ACC112 (cell line): ENCODE results near the gene ARRB1.

Source experiments
- H2AFZ ChIP-seq: fragments of 200-600 bp; sonication (generic); one replicate; pipeline ENCODE4 v1.6.0; 2017; ENCODE audit warnings: antibody characterized with exemption, low read length; ENCODE audit not compliant: unreplicated experiment
- H3K27ac ChIP-seq: fragments of 200-600 bp; sonication (generic); 2 replicates; pipeline ENCODE4 v1.5.1; 2014; ENCODE audit warnings: low read depth, mild to moderate bottlenecking, antibody characterized with exemption, low read length, moderate library complexity
- H3K27me3 ChIP-seq: fragments of 200-600 bp; sonication (generic); 2 replicates; pipeline ENCODE4 v1.6.1; 2014; ENCODE audit warnings: mild to moderate bottlenecking, antibody characterized with exemption, low read length, moderate library complexity, mixed read lengths; ENCODE audit not compliant: insufficient read depth
- H3K36me3 ChIP-seq: fragments of 200-600 bp; sonication (generic); 2 replicates; pipeline ENCODE4 v1.6.1; 2016; ENCODE audit warnings: mild to moderate bottlenecking, antibody characterized with exemption, low read length, moderate library complexity, mixed read lengths; ENCODE audit not compliant: insufficient read depth
- H3K4me1 ChIP-seq: fragments of 200-600 bp; sonication (generic); one replicate; pipeline ENCODE4 v1.6.1; 2016; ENCODE audit warnings: low read length, mixed read lengths; ENCODE audit not compliant: insufficient read depth, unreplicated experiment, control insufficient read depth
- H3K4me3 ChIP-seq: fragments of 200-600 bp; sonication (generic); 2 replicates; pipeline ENCODE4 v1.5.1; 2014; ENCODE audit warnings: mild to moderate bottlenecking, low read depth, low read length
- H3K79me2 ChIP-seq: fragments of 200-600 bp; sonication (generic); one replicate; pipeline ENCODE4 v1.6.0; 2016; ENCODE audit warnings: low read length; ENCODE audit not compliant: control insufficient read depth, unreplicated experiment, insufficient read depth

Gene ARRB1

DNA sequence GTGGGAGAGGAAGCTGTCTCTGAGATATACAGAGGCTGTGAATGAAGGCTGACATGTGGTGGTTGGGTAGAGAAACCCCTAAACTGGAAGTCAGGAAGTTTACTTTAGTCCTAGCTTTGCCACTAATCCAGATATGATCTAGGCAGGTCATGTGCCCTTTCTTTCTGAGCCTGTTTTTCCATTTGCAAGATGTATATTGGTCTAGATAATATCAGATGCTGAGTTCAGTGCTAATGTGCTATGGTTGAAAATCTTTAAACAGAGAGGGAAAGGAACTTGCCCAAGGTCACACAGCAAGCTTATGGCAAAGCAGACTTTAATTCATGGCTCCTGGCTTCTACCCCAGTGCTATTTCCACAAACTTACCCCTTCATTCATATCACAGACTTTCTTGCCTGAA is 136.6 kb downstream of the ARRB1 start:
- no peak overlapping the region for H3K4me3 ChIP-seq
- H2AFZ ChIP-seq, result no peak overlapping the region
- H3K79me2 ChIP-seq, result no peaks in the 10 kb centered on the region
- H3K27ac ChIP-seq, result no peak overlapping the region
- H3K27me3 ChIP-seq, result peaks cover 80% of the 10 kb centered on the region
- H3K36me3 ChIP-seq, result no peaks in the 10 kb centered on the region
- H3K4me1 ChIP-seq, result no peaks in the 10 kb centered on the region

DNA sequence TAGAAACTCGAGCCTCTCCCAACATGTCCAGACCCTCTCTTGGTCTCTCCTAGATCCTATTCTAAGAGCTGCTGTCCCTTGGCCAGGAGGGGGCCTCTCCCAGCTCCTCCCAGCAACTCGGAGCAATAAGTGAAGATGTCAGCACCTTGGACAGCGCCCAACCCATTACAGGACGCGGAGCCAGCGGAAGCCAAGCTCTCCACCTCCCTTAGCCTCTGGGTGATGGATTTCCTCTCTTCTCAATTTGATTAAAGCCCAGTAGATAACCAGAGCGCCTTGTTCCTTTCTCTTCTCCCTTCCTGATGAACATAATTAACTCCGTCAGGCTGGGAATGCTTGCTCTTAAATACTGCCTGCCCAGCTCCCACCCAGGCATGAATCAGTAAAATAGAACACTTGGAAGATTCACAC is 137.0 kb downstream of the ARRB1 start:
- no peak overlapping the region for H3K4me3 ChIP-seq
- peaks cover 82% of the 10 kb centered on the region for H3K27me3 ChIP-seq
- no peaks in the 10 kb centered on the region for H3K36me3 ChIP-seq
- H3K4me1 ChIP-seq, result no peaks in the 10 kb centered on the region
- H2AFZ ChIP-seq, result no peak overlapping the region
- H3K27ac ChIP-seq, result no peak overlapping the region
- H3K79me2 ChIP-seq, result no peaks in the 10 kb centered on the region
